HG02884 (cell line): ENCODE results near the gene FGFBP2.

Source experiments
- ATAC-seq: cut with Tn5 transposase; IDR thresholded peaks from one replicate; pipeline ENCODE4 v1.9.1; 2021; ENCODE audit warnings: mild to moderate bottlenecking, moderate library complexity; ENCODE audit not compliant: unreplicated experiment

FGFBP2 gene

DNA sequence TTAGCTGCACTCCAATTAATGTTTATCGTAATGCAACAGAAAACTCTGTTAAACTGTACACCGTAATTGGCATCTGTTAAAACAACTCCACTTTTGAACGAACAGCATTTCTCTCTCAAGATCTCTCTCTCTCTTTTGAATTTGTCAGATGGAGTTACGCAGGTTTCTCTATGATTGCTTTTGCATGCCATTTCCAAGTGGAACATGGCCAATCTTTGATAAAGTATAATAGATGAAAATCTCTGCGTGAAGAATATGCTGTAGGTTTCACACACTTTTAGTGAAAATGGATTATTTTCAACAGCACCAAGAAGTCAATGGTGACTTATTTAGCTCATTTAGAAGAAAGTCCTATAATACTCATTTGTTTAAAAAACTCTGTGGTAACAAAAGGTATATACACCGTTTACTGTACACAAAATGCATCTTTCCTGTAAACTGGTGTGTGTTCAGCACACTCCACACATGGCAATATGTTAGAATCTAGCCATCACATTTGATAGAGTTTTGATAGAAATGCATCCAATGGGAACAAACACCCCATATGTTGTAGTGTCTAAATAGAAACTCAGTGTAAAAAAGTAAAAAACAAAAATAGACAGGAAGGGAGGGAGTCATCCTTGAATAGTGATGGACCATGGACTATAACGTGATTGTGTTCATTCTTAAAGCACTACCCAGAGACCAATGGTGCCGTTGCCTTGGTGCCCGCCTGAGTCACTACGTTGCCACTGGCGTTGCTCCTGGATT lies 5.8 kb upstream of the FGFBP2 start:
- no peak for ATAC-seq

DNA sequence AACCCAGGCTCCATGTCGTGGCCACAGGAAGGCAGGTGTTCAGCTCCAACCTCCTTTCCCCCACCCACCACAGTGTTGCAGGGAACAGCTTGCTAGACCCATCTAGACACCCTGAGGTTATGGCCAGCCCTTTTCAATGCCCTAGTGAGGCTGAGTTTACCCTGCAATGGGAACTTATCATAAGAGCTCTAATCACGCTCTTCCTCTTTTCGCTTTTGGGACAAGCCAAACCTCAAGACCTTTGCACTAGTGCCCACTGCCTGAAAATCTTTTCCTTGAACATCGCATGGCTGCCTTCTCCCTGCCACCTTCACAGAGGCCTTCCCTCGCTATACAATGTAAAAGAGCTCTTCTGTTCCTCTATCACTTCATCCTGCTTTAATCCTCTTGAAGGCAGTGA lies 2.4 kb upstream of the FGFBP2 start:
- ATAC-seq: no peak

- ATAC-seq: no peak
Observed at GRCh38 chr4:15964159-15964558, 1.2 kb upstream of the FGFBP2 start.

GRCh38 chr4:15963576-15963975 lies 601 bp upstream of the FGFBP2 start:
- peak; percentile 87 for ATAC-seq

GRCh38 chr4:15961781-15962510 lies 1.0 kb downstream of the FGFBP2 start:
- no peak for ATAC-seq

DNA sequence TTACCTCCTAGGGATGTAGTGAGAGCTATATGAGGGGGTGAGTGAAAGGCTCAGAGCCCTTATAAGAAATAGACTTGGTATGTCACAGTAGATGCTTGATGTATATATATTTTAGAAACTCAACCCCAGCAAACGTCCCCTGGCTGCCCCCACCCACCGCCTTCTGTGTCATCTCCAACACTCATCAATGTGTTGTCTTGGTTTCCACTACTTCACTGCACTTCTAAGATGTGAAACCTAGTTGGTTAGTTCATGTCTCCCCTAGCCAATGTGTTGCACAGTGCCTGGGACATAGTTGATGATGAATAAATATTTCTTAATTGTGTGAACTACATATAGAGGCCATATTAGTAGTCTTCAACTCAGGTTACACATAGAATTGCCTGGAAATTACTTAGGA lies 4.4 kb downstream of the FGFBP2 start:
- ATAC-seq: no peak

GRCh38 chr4:15956179-15956850 lies 6.7 kb downstream of the FGFBP2 start:
- ATAC-seq: peak; percentile 94

GRCh38 chr4:15955670-15956069 lies 7.3 kb downstream of the FGFBP2 start:
- ATAC-seq: no peak

GRCh38 chr4:15953625-15954024 lies 9.3 kb downstream of the FGFBP2 start:
- no peak for ATAC-seq

DNA sequence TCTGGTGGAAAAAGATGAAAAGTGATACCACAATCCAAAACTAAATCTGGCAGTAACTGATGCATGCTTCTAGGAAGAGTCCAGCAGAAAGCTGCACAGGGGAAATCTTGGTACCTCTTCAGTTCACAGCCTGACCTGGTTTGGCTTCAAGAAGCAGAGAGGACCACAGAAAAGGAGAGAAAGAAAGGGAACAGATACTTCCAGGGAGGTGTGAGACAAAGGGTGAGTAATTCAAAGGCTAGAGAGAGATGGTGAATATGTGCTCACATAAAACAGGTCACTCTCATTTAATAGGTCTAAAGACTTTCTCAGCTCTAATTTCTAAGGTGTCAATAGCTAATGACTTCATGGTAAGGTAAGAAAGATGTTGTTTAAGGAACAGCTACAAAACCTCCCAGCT lies 11.2 kb downstream of the FGFBP2 start:
- no peak for ATAC-seq

DNA sequence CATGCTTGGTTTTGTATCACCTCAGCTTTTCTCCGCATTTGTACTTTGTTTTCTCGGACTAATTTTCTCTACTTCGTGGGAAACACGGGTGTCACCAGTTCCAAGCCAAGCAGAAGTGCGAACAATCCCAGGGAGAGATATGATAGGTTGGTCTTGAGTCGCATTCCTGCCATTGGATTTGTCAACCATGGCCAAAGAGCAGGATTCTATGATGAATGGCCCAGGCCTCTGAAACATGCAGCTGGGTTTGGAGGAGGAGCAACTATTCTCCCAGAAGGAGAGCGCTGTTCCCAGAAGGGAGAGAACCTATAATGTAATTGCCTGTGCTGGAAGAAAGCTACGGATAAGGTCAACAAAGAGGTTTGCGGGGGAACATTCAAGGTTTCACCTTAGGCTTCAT lies 14.1 kb downstream of the FGFBP2 start:
- no peak for ATAC-seq

- no peak for ATAC-seq
Observed at GRCh38 chr4:15947684-15948083, 15.3 kb downstream of the FGFBP2 start.

GRCh38 chr4:15945516-15945915 lies 17.5 kb downstream of the FGFBP2 start:
- no peak for ATAC-seq

DNA sequence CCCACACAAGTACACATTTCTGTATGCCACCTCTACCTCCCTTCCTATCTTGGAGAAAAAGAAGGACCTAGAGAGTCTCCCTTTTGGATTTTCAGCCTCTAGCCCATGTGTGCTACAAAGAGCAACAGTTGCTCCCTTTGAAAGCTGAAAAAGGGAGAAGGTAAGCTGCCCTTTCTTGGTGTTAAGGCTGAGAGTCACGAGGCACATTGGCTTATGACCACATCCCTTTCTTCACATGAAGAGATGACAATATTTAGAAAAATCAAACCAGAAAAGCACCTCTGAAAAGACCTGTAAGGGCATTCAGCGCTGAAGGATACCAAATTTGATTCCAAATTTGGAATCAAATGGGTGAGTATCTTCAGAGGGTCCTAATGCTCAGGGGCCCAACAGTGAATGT lies 18.1 kb downstream of the FGFBP2 start:
- no peak for ATAC-seq

DNA sequence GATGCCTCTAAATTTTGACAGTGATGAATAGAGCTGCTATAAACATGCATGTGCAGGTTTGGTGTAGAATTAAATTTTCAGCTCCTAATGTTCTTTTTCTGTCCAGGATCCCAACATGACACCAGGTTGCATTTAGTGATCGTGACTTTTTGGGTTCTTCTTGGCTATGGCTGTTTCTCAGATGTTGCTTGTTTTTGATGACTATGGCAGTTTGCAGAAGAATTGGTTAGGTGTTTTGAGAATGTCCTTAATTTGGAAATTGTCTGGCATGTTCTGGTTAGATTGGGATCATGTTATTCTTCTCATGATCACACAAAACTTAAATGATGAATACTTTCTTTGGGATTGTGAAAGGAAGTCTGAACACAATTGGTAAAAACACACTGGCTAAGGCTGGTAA lies 20.7 kb downstream of the FGFBP2 start:
- ATAC-seq: no peak

- no peak for ATAC-seq
Observed at GRCh38 chr4:15938640-15939039, 24.3 kb downstream of the FGFBP2 start, which contains the start of gene FGFBP1. Gene FGFBP1 (minus strand): TSS chr4:15938740. CDS start chr4:15936632, 2,108 bp downstream.

DNA sequence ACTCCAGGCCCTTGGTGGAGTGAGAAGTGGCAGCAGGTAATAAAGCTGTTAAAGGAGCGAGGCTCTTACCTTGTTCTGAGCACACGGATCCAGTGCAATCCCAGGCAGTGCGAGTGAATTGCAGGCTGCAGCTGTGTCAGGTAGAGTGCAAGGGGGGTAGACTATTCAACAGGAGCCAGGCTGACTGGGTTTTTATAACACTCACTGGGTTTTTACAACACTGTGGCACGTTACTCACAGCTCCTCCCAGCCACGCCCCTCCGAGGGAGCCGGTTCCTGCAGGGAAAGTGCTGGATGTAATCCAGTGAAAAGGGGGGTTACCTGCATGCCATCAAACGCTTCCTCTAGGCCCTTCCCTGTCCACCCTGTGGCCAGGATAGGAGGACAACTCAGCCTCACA lies 24.8 kb downstream of the FGFBP2 start:
- no peak for ATAC-seq

GRCh38 chr4:15936495-15936894 lies 26.5 kb downstream of the FGFBP2 start:
- no peak for ATAC-seq

GRCh38 chr4:15935504-15936402 lies 27.2 kb downstream of the FGFBP2 start:
- ATAC-seq: no peak

DNA sequence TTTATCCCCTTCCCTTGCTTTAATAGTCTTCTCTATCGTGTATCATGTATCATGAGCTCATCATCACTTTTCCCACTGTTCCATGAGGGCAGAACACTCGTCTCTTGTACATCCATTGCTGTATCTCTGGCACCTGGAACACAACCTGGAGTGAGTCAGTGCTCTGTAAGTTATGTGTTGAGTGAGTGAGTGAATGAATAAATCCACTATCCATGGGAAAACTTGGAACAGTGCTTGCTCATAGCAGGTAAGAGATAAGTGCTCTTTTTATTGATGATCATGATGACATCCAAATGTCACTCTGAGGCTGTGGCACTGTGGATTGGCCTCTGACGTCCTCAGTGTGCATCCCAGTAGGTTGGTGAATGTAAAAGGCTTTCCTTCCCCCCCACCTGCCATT lies 28.7 kb downstream of the FGFBP2 start:
- no peak for ATAC-seq
